HepG2 (cell line): ENCODE data around the gene ZNF831. TPM values are rescaled to one million over a fixed set of nuclear protein-coding genes. Genes with fewer than 3 reads are reported as not detected.

ENCODE experiments used
- ATAC-seq: fragments of 200-7000 bp; cut with Tn5 transposase; 3 replicates; pipeline ENCODE4 v1.9.1; 2020; ENCODE audit warnings: mild to moderate bottlenecking, moderate library complexity
- BruUV-seq: library from RNA; stranded (reverse); fragments of 400-500 nt; replicated peaks from 2 replicates; lab custom pipeline; 2021; lab: Mats Ljungman, UMichigan
- CTCF ChIA-PET: fragments of 300-600 bp; formaldehyde crosslinking; extraction: SDS; loops from one replicate; lab custom pipeline; 2021; ENCODE audit warnings: low total read pairs, inconsistent platforms, low intra/inter-chr PET ratio; lab: Yijun Ruan, JAX
- POLR2A ChIA-PET: fragments of 350-600 bp; sonication (Branson Sonifier 250); formaldehyde crosslinking; loops from one replicate; lab custom pipeline; 2020; ENCODE audit warnings: antibody characterized with exemption, inconsistent platforms; lab: Yijun Ruan, JAX
- DNase-seq: peaks from one replicate; pipeline ENCODE4 v3.0.0-alpha.2; 2015; ENCODE audit warnings: low spot score
- FAIRE-seq: peaks from 3 replicates; lab custom pipeline; 2011; peaks lifted over from hg19 to GRCh38; lab: Jason Lieb, UNC
- H2AFZ ChIP-seq: one replicate; pipeline ENCODE4 v1.6.1; 2011; ENCODE audit warnings: low read length, inconsistent platforms
- H3K27ac ChIP-seq: fragments of 300-600 bp; 3 replicates; pipeline ENCODE4 v1.8.0; 2011; ENCODE audit warnings: mixed run types, mild to moderate bottlenecking, mixed read lengths, low read length, inconsistent platforms; ENCODE audit not compliant: insufficient read depth; ENCODE audit errors: extremely low read length
- H3K27me3 ChIP-seq, 2 experiments: fragments of 200-600 bp in 1 of 2; 2 replicates in 1 of 2; 3 replicates in 1 of 2; pipeline versions ENCODE4 v1.6.0 to v1.8.0; 2011; ENCODE audit warnings: low read length in 2 of 2, mild to moderate bottlenecking in 2 of 2, moderate library complexity in 2 of 2, inconsistent platforms in 1 of 2; ENCODE audit not compliant: insufficient read depth in 2 of 2, control insufficient read depth in 1 of 2
- H3K36me3 ChIP-seq, 2 experiments: fragments of 200-600 bp in 1 of 2; replicated peaks in 1 of 2; 2 replicates in 1 of 2; 3 replicates in 1 of 2; pipeline versions ENCODE4 v1.5.1 to v1.8.0; 2011; ENCODE audit warnings: low read length in 2 of 2, inconsistent platforms in 1 of 2; ENCODE audit not compliant: insufficient read depth in 2 of 2, control insufficient read depth in 1 of 2
- H3K4me1 ChIP-seq: 2 replicates; pipeline ENCODE4 v1.5.1; 2012; ENCODE audit warnings: low read length, inconsistent platforms; ENCODE audit not compliant: insufficient read depth
- H3K4me2 ChIP-seq: 2 replicates; pipeline ENCODE4 v1.6.0; 2011; ENCODE audit warnings: low read depth, low read length, inconsistent platforms
- H3K4me3 ChIP-seq, 3 experiments: fragments of 200-600 bp in 1 of 3; sonication (generic), shearing (Covaris generic) in 1 of 3; replicated peaks in 1 of 3; 2 replicates each; pipeline ENCODE4 v1.5.1; 2011 to 2016; ENCODE audit warnings: low read length in 3 of 3, inconsistent platforms in 2 of 3, low read depth in 2 of 3, mild to moderate bottlenecking in 2 of 3, control low read depth in 1 of 3, mixed read lengths in 1 of 3; ENCODE audit not compliant: insufficient read depth in 1 of 3
- H3K79me2 ChIP-seq: one replicate; pipeline ENCODE4 v1.6.1; 2011; ENCODE audit warnings: low read length, inconsistent platforms; ENCODE audit not compliant: insufficient read depth
- H3K9ac ChIP-seq: 2 replicates; pipeline ENCODE4 v1.6.0; 2011; ENCODE audit warnings: mild to moderate bottlenecking, low read depth, low read length, inconsistent platforms; ENCODE audit not compliant: insufficient read depth
- H3K9me3 ChIP-seq: 2 replicates; pipeline ENCODE4 v1.5.1; 2012; ENCODE audit warnings: mild to moderate bottlenecking, low read length
- H4K20me1 ChIP-seq: 2 replicates; pipeline ENCODE4 v1.6.0; 2011; ENCODE audit warnings: inconsistent platforms, mild to moderate bottlenecking, low read length, moderate library complexity; ENCODE audit not compliant: insufficient read depth
- NCOR1 ChIP-seq: fragments of 200-600 bp; sonication (generic); IDR thresholded peaks from 2 replicates; pipeline ENCODE4 v1.7.0; 2017; ENCODE audit warnings: antibody characterized with exemption, low read length, borderline replicate concordance
- NPAS2 ChIP-seq: sonication (generic); formaldehyde crosslinking; IDR thresholded peaks from 2 replicates; pipeline ENCODE4 v1.8.0; 2022; ENCODE audit warnings: mild to moderate bottlenecking, missing genetic modification reagents, borderline replicate concordance
- RFX5 ChIP-seq: IDR thresholded peaks from 2 replicates; pipeline ENCODE4 v1.6.1; 2011; ENCODE audit warnings: low read depth, low read length, improper control_type of control experiment
- TFDP1 ChIP-seq: IDR thresholded peaks from 2 replicates; pipeline ENCODE4 v1.6.1; 2016; ENCODE audit warnings: missing compliant biosample characterization, missing genetic modification reagents, borderline replicate concordance
- TRIM24 ChIP-seq: sonication (generic); formaldehyde crosslinking; IDR thresholded peaks from 2 replicates; pipeline ENCODE4 v1.8.0; 2022; ENCODE audit warnings: mild to moderate bottlenecking, missing genetic modification reagents
- ZFP37 ChIP-seq: sonication (generic); formaldehyde crosslinking; IDR thresholded peaks from 2 replicates; pipeline ENCODE4 v1.4.0; 2020; ENCODE audit warnings: missing genetic modification reagents, borderline replicate concordance
- ZNF790 ChIP-seq: sonication (generic); formaldehyde crosslinking; IDR thresholded peaks from 2 replicates; pipeline ENCODE4 v1.8.0; 2022; ENCODE audit warnings: missing genetic modification reagents, mild to moderate bottlenecking, borderline replicate concordance
- WGBS: methylation state at CpG from one replicate; pipeline ENCODE4 v1.1.6; 2017; ENCODE audit warnings: low lambda C conversion rate; 5-methylcytosine and 5-hydroxymethylcytosine counted together
- in situ Hi-C: cut with HindIII; loops from 2 replicates; pipeline ENCODE4 v1.10.0; 2017; ENCODE audit warnings: low pct_unique_long_range_greater_than_20kb; ENCODE audit not compliant: extremely low pct_ligation_motif_present
- intact Hi-C: fragments of 100-400 bp; cut with micrococcal nuclease; formaldehyde crosslinking; loops from one replicate; pipeline ENCODE4 v1.10.0; 2022; ENCODE audit not compliant: unreplicated experiment
- polyA plus RNA-seq, 8 experiments: library from polyadenylated mRNA; depleted of rRNA in 3 of 8; stranded (reverse) in 7 of 8; unstranded in 1 of 8; fragments of >200 nt; fragmentation: Illumina TruSeq in 4 of 8; extraction: Trizol in 4 of 8; gene quantifications; 2 replicates each; pipeline versions ENCODE4 v1.2.1 to v1.2.3, GENCODE V29; 2011 to 2016; ENCODE audit warnings: low read depth in 4 of 8, missing spikeins in 1 of 8, mixed read lengths in 1 of 8; ENCODE audit not compliant: insufficient read depth in 1 of 8
- total RNA-seq, 5 experiments: library from RNA; depleted of rRNA; stranded (reverse); fragments of >200 nt; fragmentation: Illumina TruSeq; extraction: Trizol; gene quantifications; 2 replicates each; pipeline ENCODE4 v1.2.3, GENCODE V29; 2016; ENCODE audit warnings: low read depth in 1 of 5

The ZNF831 gene
- total and polyA plus RNA-seq, 2 of the 13 experiments (the other 11 are each of a cell fraction or from before 2014, with no cell fraction given), result not detected

- WGBS, result 10% methylated on average over 5 of the region's 5 CpGs
- TF ChIP-seq NCOR1, result no peak
- TF ChIP-seq TRIM24 (CRISPR knock-in tag), result no peak
- BruUV-seq, result no TSS peak
- Histone ChIP-seq H3K4me3 (no peak overlapping the region), H3K27me3 (peaks cover 0 to 36% of the 10 kb centered on the region in 2 experiments; a peak in 2 of 5 replicates), H2AFZ (no peak overlapping the region), H3K9me3 (no peaks in the 10 kb centered on the region), H3K27ac (no peak overlapping the region), H3K79me2 (no peaks in the 10 kb centered on the region), H4K20me1 (no peaks in the 10 kb centered on the region), H3K36me3 (no peaks in the 10 kb centered on the region), H3K4me2 (no peak overlapping the region), H3K4me1 (no peaks in the 10 kb centered on the region), H3K9ac (no peak overlapping the region)
- POLR2A ChIA-PET, result no interaction called here
- in situ Hi-C loops, result no loop called here
- FAIRE-seq (no peak), ATAC-seq (no peak), DNase-seq (no peak)
- intact Hi-C loops, result no loop called here
- CTCF ChIA-PET, result no interaction called here
Measured at GRCh38 chr20:59255256-59255655, 91.6 kb downstream of the ZNF831 start.

- no TSS peak for BruUV-seq
- no peak overlapping the region for H3K9ac ChIP-seq
- FAIRE-seq (no peak), ATAC-seq (no peak), DNase-seq (no peak)
- H3K36me3 ChIP-seq, result no peaks in the 10 kb centered on the region
- H3K4me1 ChIP-seq, result no peaks in the 10 kb centered on the region
- no peaks in the 10 kb centered on the region for H3K79me2 ChIP-seq
- intact Hi-C loops, result no loop called here
- H4K20me1 ChIP-seq, result no peaks in the 10 kb centered on the region
- H3K4me2 ChIP-seq, result no peak overlapping the region
- ChIA-PET POLR2A (no interaction called here), CTCF (no interaction called here)
- H3K27ac ChIP-seq, result no peak overlapping the region
- no peak overlapping the region for H2AFZ ChIP-seq
- 11% methylated on average over 2 of the region's 2 CpGs for WGBS
- H3K27me3 ChIP-seq, result peaks cover 2 to 28% of the 10 kb centered on the region in 2 experiments; a peak in 3 of 5 replicates
- in situ Hi-C loops, result no loop called here
- no peak for TF ChIP-seq RFX5
- no peak for TF ChIP-seq TFDP1 (CRISPR knock-in tag)
- no peak for TF ChIP-seq ZNF790 (CRISPR knock-in tag)
- no peak for TF ChIP-seq ZFP37 (CRISPR knock-in tag)
- no peak for TF ChIP-seq NPAS2
- H3K9me3 ChIP-seq, result no peaks in the 10 kb centered on the region
- no peak overlapping the region for H3K4me3 ChIP-seq
Measured at GRCh38 chr20:59258221-59258621, 94.6 kb downstream of the ZNF831 start.
